HCT116 (cell line): ENCODE results near the gene KIAA0319L. TPM values are rescaled to one million over a fixed set of nuclear protein-coding genes. Genes with fewer than 3 reads are reported as not detected.
A peak's percentile ranks its signal among the peaks of the same experiment; 100 is the strongest.

Source experiments
- ATAC-seq: fragments of 200-7000 bp; cut with Tn5 transposase; 2 replicates; pipeline ENCODE4 v1.9.1; 2020; ENCODE audit warnings: mild to moderate bottlenecking, moderate library complexity
- BruUV-seq: library from RNA; stranded (reverse); fragments of 400-500 nt; replicated peaks from 2 replicates; lab custom pipeline; 2021; lab: Mats Ljungman, UMichigan
- CTCF ChIA-PET: fragments of 300-600 bp; sonication (Branson Sonifier 250); formaldehyde crosslinking; loops from one replicate; lab custom pipeline; 2021; ENCODE audit warnings: antibody characterized with exemption; lab: Charles Lee
- POLR2A ChIA-PET: fragments of 300-600, 350-600 bp; sonication (Branson Sonifier 250); formaldehyde crosslinking; loops from one replicate; lab custom pipeline; 2021; ENCODE audit warnings: antibody characterized with exemption; lab: Charles Lee
- RAD21 ChIA-PET, 2 experiments: fragments of 300-600 bp; sonication (Branson Sonifier 250); formaldehyde crosslinking; loops; one replicate each; lab custom pipeline; 2023; ENCODE audit warnings: low total read pairs in 2 of 2; ENCODE audit not compliant: uncharacterized antibody in 2 of 2, unreplicated experiment in 2 of 2, low non-redundant PET in 1 of 2; lab: Charles Lee
- DNase-seq: peaks from one replicate; pipeline ENCODE4 v3.0.0-alpha.2; 2010; ENCODE audit warnings: low read depth, low spot score
- H2AFZ ChIP-seq: fragments of 200-600 bp; shearing (Covaris generic), sonication (generic); 2 replicates; pipeline ENCODE4 v1.6.1; 2017; ENCODE audit warnings: low read depth, mixed run types, mixed read lengths, antibody characterized with exemption, low read length; ENCODE audit not compliant: poor library complexity, severe bottlenecking
- H3K27ac ChIP-seq: 2 replicates; pipeline ENCODE4 v1.5.1; 2012; ENCODE audit warnings: low read depth, low read length
- H3K27me3 ChIP-seq: fragments of 200-600 bp; sonication (generic); 2 replicates; pipeline ENCODE4 v1.6.1; 2016; ENCODE audit warnings: mixed run types, low read length, mixed read lengths; ENCODE audit not compliant: insufficient read depth
- H3K36me3 ChIP-seq, 2 experiments: fragments of 200-500 bp in 1 of 2; fragments of 200-600 bp in 1 of 2; sonication (Bioruptor generic) in 1 of 2; sonication (generic) in 1 of 2; 2 replicates each; pipeline versions ENCODE4 v1.5.1 to v1.6.1; 2014 to 2016; ENCODE audit warnings: low read length in 2 of 2, inconsistent platforms in 1 of 2, mixed read lengths in 1 of 2, mixed run types in 1 of 2; ENCODE audit not compliant: insufficient read depth in 2 of 2, control insufficient read depth in 1 of 2
- H3K4me1 ChIP-seq, 2 experiments: fragments of 200-600 bp in 1 of 2; sonication (generic) in 1 of 2; 2 replicates each; pipeline versions ENCODE4 v1.5.1 to v1.6.1; 2012 to 2017; ENCODE audit warnings: low read length in 2 of 2, inconsistent platforms in 1 of 2, mild to moderate bottlenecking in 1 of 2, mixed read lengths in 1 of 2, mixed run types in 1 of 2, moderate library complexity in 1 of 2; ENCODE audit not compliant: insufficient read depth in 2 of 2, control insufficient read depth in 1 of 2
- H3K4me2 ChIP-seq: fragments of 200-600 bp; sonication (generic); 2 replicates; pipeline ENCODE4 v1.6.1; 2017; ENCODE audit warnings: mixed run types, low read length, mixed read lengths
- H3K4me3 ChIP-seq, 2 experiments: fragments of 200-600 bp in 1 of 2; sonication (generic) in 1 of 2; replicated peaks in 1 of 2; 2 replicates each; pipeline ENCODE4 v1.5.1; 2011 to 2016; ENCODE audit warnings: low read length in 2 of 2, control low read depth in 1 of 2, low read depth in 1 of 2, mild to moderate bottlenecking in 1 of 2, mixed read lengths in 1 of 2, mixed run types in 1 of 2
- H3K79me2 ChIP-seq: fragments of 200-600 bp; sonication (generic); 2 replicates; pipeline ENCODE4 v1.6.1; 2017; ENCODE audit warnings: mild to moderate bottlenecking, mixed run types, low read length, moderate library complexity, mixed read lengths; ENCODE audit not compliant: insufficient read depth
- H3K9ac ChIP-seq: fragments of 200-600 bp; sonication (generic); 2 replicates; pipeline ENCODE4 v1.6.1; 2016; ENCODE audit warnings: low read length, mixed read lengths
- H3K9me2 ChIP-seq: fragments of 200-600 bp; sonication (generic), shearing (Covaris generic); 2 replicates; pipeline ENCODE4 v1.6.1; 2017; ENCODE audit warnings: mixed run types, mild to moderate bottlenecking, moderate library complexity; ENCODE audit not compliant: insufficient read depth
- H3K9me3 ChIP-seq, 2 experiments: fragments of 200-500 bp in 1 of 2; fragments of 200-600 bp in 1 of 2; sonication (Bioruptor generic) in 1 of 2; sonication (generic) in 1 of 2; 2 replicates each; pipeline ENCODE4 v1.6.1; 2014 to 2017; ENCODE audit warnings: low read length in 2 of 2, mixed read lengths in 2 of 2, inconsistent platforms in 1 of 2, low read depth in 1 of 2, mild to moderate bottlenecking in 1 of 2, mixed run types in 1 of 2, moderate library complexity in 1 of 2; ENCODE audit not compliant: control insufficient read depth in 1 of 2, insufficient read depth in 1 of 2
- H4K20me1 ChIP-seq: fragments of 200-600 bp; sonication (generic), shearing (Covaris generic); 2 replicates; pipeline ENCODE4 v1.6.1; 2017; ENCODE audit warnings: mixed run types, mild to moderate bottlenecking, moderate library complexity; ENCODE audit not compliant: insufficient read depth
- CBX3 ChIP-seq: IDR thresholded peaks from 2 replicates; pipeline ENCODE4 v1.6.1; 2012; ENCODE audit warnings: low read depth
- CEBPB ChIP-seq: IDR thresholded peaks from 2 replicates; pipeline ENCODE4 v1.6.1; 2012; ENCODE audit warnings: low read depth
- EZH2 ChIP-seq: fragments of 200-600 bp; sonication (generic); IDR thresholded peaks from 2 replicates; pipeline ENCODE4 v1.6.1; 2017; ENCODE audit warnings: antibody characterized with exemption, mixed run types
- FOSL1 ChIP-seq: IDR thresholded peaks from 2 replicates; pipeline ENCODE4 v1.6.1; 2012; ENCODE audit warnings: low read depth
- POLR2A ChIP-seq: IDR thresholded peaks from 2 replicates; pipeline ENCODE4 v1.7.0; 2011; ENCODE audit warnings: borderline replicate concordance; ENCODE audit not compliant: insufficient read depth, insufficient read length; ENCODE audit errors: extremely low read depth
- RAD21 ChIP-seq: IDR thresholded peaks from 2 replicates; pipeline ENCODE4 v1.6.1; 2012; ENCODE audit warnings: low read depth, mild to moderate bottlenecking
- SP1 ChIP-seq: IDR thresholded peaks from 2 replicates; pipeline ENCODE4 v1.6.1; 2012; ENCODE audit warnings: low read depth
- ZFX ChIP-seq: fragments of 450-650 bp; IDR thresholded peaks from 2 replicates; pipeline ENCODE4 v1.6.1; 2017
- intact Hi-C: fragments of 100-400 bp; cut with micrococcal nuclease; formaldehyde crosslinking; loops from 2 replicates; pipeline ENCODE4 v1.10.0; 2022
- total RNA-seq: library from RNA; stranded (reverse); gene quantifications from one replicate; pipeline ENCODE4 v1.2.1, GENCODE V29; 2021; ENCODE audit not compliant: unreplicated experiment

The KIAA0319L gene
- total RNA-seq, 1 experiment from 2014 or later, result 35.6 TPM

- H3K4me1 ChIP-seq, result no peaks in the 10 kb centered on the region
- no peak overlapping the region for H3K4me3 ChIP-seq
- ChIA-PET RAD21 (no interaction called here), CTCF (no interaction called here), POLR2A (no interaction called here)
- intact Hi-C loops, result no loop called here
- H3K9me2 ChIP-seq, result no peaks in the 10 kb centered on the region
- H3K27ac ChIP-seq, result no peak overlapping the region
- no peaks in the 10 kb centered on the region for H3K79me2 ChIP-seq
- no peak overlapping the region for H2AFZ ChIP-seq
- peaks cover 11 to 18% of the 10 kb centered on the region in 2 experiments; a peak in 3 of 4 replicates for H3K36me3 ChIP-seq
- DNase-seq (no peak), ATAC-seq (peak; percentile 15; the same call in 1 of the 2 replicates)
- no peak overlapping the region for H3K4me2 ChIP-seq
- H3K9me3 ChIP-seq, result no peaks in the 10 kb centered on the region
- peaks cover 4% of the 10 kb centered on the region; the same call in 1 of the 2 replicates for H4K20me1 ChIP-seq
- no TSS peak for BruUV-seq
- H3K27me3 ChIP-seq, result no peaks in the 10 kb centered on the region
- TF ChIP-seq POLR2A (no peak), ZFX (no peak), EZH2 (no peak), RAD21 (no peak)
- no peak overlapping the region for H3K9ac ChIP-seq
Measured at GRCh38 chr1:35595684-35596083, 38.5 kb upstream of the KIAA0319L start.

DNA sequence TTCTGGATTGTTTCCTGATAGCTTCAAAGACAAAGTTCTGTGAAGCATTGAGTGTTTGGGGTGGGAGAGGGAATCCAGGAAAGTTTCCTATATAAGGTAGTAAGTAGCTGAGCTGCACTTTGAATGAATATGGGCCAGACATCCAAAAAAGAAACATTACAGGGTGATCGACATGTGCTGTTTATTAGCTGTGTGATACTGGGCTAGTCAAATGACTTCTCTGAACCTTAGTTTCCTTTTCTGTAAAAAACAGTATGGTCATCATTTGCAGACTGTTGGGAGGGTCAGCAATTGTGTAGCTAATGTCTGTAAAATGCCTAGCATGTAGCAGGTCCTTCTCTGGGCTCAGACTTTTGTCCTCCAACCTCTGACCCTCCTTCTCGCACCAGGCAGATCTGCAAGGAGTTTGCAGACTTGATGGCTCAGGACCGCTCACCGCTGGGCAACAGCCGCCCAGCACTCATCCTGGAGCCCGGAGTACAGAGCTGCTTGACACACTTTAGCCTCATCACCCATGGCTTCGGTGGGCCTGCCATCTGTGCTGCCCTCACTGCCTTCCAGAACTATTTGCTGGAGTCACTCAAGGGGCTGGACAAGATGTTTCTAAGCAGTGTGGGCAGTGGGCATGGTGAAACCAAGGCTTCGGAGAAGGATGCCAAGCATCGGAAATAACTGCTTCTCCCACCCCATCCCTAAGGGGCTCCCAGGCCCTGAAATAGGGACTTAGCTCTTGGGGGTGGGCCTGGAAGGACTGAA lies 37.0 kb upstream of the KIAA0319L start:
- TF ChIP-seq FOSL1, result no peak
- no peak for TF ChIP-seq CBX3
- no peak for TF ChIP-seq EZH2
- no peak for TF ChIP-seq SP1
- TF ChIP-seq CEBPB, result no peak
- TF ChIP-seq RAD21, result no peak
- TF ChIP-seq, all 23 proteins: peak for 0
- Histone ChIP-seq H4K20me1 (peaks cover 4% of the 10 kb centered on the region; the same call in 1 of the 2 replicates), H3K27ac (no peak overlapping the region), H3K27me3 (no peaks in the 10 kb centered on the region), H3K79me2 (no peaks in the 10 kb centered on the region), H3K36me3 (peaks cover 5 to 15% of the 10 kb centered on the region in 2 experiments; a peak in 2 of 4 replicates), H3K9me2 (no peaks in the 10 kb centered on the region), H3K9me3 (no peaks in the 10 kb centered on the region), H2AFZ (no peak overlapping the region), H3K4me1 (no peaks in the 10 kb centered on the region), H3K4me3 (no peak overlapping the region), H3K4me2 (no peak overlapping the region), H3K9ac (no peak overlapping the region)
- RAD21 ChIA-PET, result no interaction called here
- intact Hi-C loops, result no loop called here
- no peak for DNase-seq
- ATAC-seq, result no peak
- POLR2A ChIA-PET, result no interaction called here
- BruUV-seq, result no TSS peak
- CTCF ChIA-PET, result interaction anchor here (1.2 kb wide), 1 partner anchor 30 kb away, joined by 4 read pairs; no protein-coding TSS in a partner anchor
